SK-N-MC (cell line): ENCODE results near the gene OPN1MW3.

Experiments
- EZH2 ChIP-seq: fragments of 200-600 bp; sonication (generic); IDR thresholded peaks from one replicate; pipeline ENCODE4 v1.6.1; 2017; ENCODE audit warnings: antibody characterized with exemption
- FOXP2 ChIP-seq: optimal IDR thresholded peaks from 2 replicates; pipeline ENCODE3; 2011; ENCODE audit warnings: mild to moderate bottlenecking, moderate library complexity; ENCODE audit not compliant: insufficient read depth; ENCODE audit errors: extremely low read length, control extremely low read depth
- POLR2AphosphoS5 ChIP-seq: IDR thresholded peaks from 2 replicates; pipeline ENCODE4 v1.6.1; 2012; ENCODE audit warnings: mild to moderate bottlenecking, low read depth, low read length, borderline replicate concordance

DNA sequence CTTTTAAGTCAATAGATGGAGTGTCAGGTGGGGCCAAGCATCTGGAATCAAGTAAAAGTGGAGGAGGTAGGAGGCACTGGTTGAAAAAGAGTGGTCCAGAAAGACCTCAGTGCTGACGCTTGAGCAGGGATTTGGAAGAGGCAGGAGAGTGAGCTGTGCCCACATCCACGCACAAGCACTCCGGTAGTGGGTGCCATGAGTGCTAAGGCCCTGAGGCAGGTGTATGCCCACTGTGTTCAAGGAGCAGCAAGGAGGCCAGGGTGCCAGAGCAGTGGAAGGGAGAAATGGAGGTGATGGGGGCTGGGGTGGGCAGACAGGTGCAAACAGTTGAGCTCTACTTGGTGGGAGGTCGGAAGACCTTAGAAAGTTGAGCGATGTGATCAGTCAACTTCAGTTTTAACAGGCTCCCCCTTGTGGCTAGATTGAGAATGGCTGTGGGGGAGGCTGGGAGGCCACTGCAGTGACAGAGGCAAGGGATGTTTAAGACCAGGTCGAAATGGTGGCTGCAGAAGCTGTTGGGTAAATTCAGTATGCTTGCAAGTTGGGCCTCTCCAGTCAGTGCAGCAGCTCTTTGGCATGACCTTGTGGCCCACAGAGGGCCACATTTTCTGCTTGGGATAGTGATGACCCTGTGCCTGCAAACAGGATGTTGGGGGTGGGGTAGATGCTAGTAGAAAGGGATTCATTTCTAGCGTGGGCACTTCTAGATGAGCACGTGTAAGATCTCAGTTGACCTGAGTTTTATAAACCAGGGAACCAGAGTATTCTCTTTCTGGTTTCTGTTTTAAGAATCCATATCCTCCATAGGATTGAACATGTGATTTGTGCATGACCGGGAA lies 50.9 kb downstream of the OPN1MW3 start:
- TF ChIP-seq EZH2: no peak
- no peak for TF ChIP-seq POLR2AphosphoS5
- TF ChIP-seq FOXP2: no peak
